ENCODE measurements around the gene TSPAN16.

Gene TSPAN16

DNA sequence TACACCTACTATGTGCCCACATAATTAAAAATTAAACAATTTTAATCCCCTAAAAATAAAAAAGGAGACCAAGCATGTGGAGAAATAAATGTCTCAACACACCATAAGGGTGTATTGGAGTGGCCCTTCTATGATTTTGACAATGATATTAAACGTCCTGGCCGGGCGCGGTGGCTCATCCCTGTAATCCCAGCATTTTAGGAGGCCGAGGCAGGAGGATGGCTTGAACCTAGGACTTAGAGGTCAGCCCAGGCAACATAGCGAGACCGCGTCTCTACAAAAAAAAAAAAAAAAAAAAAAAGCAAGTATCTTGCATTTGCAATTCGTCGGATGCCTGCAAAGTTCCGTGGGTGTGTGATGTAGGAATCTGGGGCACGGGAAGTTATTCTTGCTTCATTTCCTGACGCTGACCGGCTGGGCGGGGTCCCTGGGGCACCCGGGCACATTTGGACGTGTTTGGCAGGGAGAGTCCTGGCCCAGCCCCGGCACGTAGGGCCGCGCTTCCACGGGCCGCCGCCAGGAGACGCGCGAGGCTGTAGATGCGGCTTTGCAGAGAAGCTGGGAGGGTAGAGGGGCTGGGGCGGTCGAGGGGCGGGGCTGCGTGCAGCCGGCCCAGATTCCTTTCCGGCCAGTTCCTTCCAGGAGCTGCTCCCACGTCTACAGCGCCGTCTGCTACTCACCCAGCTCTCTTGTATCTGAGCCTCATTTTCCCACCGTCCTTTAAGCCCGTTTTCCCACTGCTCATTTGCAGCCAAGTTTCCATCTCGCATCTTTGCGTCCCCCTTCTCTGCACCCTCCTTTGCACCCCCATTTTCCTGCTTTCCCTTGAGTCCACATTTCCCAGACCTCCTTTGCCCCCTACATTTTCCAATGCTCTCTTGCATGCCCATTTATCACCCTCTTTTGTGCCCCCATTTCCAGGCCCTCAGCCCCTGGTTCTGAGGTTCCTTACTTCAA is 2.2 kb upstream of the TSPAN16 start (continued):
- TF ChIP-seq, protein P1, sequence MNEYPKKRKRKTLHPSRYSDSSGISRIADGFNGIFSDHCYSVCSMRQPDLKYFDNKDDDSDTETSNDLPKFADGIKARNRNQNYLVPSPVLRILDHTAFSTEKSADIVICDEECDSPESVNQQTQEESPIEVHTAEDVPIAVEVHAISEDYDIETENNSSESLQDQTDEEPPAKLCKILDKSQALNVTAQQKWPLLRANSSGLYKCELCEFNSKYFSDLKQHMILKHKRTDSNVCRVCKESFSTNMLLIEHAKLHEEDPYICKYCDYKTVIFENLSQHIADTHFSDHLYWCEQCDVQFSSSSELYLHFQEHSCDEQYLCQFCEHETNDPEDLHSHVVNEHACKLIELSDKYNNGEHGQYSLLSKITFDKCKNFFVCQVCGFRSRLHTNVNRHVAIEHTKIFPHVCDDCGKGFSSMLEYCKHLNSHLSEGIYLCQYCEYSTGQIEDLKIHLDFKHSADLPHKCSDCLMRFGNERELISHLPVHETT (tag by site-specific recombination; IDR thresholded peaks at IDR 0.05) = no peak
- TF ChIP-seq ZNF433 (tag by site-specific recombination; IDR thresholded peaks at IDR 0.05; ENCODE audit: low read depth) = no peak
- TF ChIP-seq ZNF513 (tag by site-specific recombination; IDR thresholded peaks at IDR 0.05) = no peak
- no peak for TF ChIP-seq ZNF510 (tag by site-specific recombination; IDR thresholded peaks at IDR 0.05; ENCODE audit: insufficient replicate concordance)
- no peak for TF ChIP-seq SCRT2 (tag by site-specific recombination; IDR thresholded peaks at IDR 0.05)
- TF ChIP-seq EGR2 (tag by site-specific recombination; IDR thresholded peaks at IDR 0.05; ENCODE audit: low read depth) = no peak
- TF ChIP-seq ZNF24 (tag by site-specific recombination; IDR thresholded peaks at IDR 0.05) = peak; percentile 57; the same call in 1 of the 2 replicates
- TF ChIP-seq ZBTB49 (tag by site-specific recombination; IDR thresholded peaks at IDR 0.05; ENCODE audit: low read depth) = no peak
- TF ChIP-seq, protein P2, sequence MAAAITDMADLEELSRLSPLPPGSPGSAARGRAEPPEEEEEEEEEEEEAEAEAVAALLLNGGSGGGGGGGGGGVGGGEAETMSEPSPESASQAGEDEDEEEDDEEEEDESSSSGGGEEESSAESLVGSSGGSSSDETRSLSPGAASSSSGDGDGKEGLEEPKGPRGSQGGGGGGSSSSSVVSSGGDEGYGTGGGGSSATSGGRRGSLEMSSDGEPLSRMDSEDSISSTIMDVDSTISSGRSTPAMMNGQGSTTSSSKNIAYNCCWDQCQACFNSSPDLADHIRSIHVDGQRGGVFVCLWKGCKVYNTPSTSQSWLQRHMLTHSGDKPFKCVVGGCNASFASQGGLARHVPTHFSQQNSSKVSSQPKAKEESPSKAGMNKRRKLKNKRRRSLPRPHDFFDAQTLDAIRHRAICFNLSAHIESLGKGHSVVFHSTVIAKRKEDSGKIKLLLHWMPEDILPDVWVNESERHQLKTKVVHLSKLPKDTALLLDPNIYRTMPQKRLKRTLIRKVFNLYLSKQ (tag by site-specific recombination; IDR thresholded peaks at IDR 0.05; ENCODE audit: borderline replicate concordance) = no peak
- no peak for TF ChIP-seq ZFP41 (tag by site-specific recombination; IDR thresholded peaks at IDR 0.05; ENCODE audit: borderline replicate concordance)
- no peak for TF ChIP-seq ZNF658 (tag by site-specific recombination; IDR thresholded peaks at IDR 0.05)

DNA sequence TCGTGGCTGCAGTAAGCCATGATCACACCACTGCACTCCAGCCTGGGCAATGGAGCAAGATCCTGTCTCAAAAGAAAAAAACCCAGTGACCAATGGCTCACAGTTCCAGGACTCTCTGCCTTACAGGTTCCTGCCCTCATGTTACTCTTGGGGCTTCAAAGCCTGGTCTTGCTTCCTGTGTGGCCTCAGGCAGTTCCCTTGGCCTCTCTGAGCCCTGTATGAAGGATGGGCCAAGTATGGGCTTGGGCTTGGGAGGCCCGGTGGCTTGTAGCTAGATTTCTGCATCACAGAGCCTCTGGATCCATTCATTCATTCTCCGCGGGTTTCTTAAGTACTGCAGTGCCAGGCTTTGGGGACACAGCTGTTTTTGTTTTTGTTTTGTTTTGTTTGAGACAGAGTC is 780 bp upstream of the TSPAN16 start:
- CTCF ChIA-PET = interaction anchor here (1.8 to 4.1 kb wide), 3 partner anchors 27 to 87 kb away, joined by 4 to 44 read pairs (median 5); no protein-coding TSS in a partner anchor
- POLR2A ChIA-PET = no interaction called here
- Histone ChIP-seq H3K27ac (ENCODE audit: extremely low read depth, low read depth, low read length) (no peak overlapping the region), H3K36me3 (ENCODE audit: control insufficient read depth in 2 of 2, insufficient read depth in 1 of 2, low read length in 2 of 2) (no peaks in the 10 kb centered on the region), H3K4me1 (ENCODE audit: control insufficient read depth, insufficient read depth, low read length) (no peaks in the 10 kb centered on the region; the same call in 1 of the 2 replicates), H3K9me3 (ENCODE audit: control insufficient read depth, insufficient read depth, low read depth, low read length) (no peaks in the 10 kb centered on the region), H3K4me3 (ENCODE audit: low read depth, low read length) (no peak overlapping the region)
- TF ChIP-seq ZNF132 (tag by site-specific recombination; IDR thresholded peaks at IDR 0.05; ENCODE audit: borderline replicate concordance) = no peak
- peak; percentile 57; the same call in 1 of the 2 replicates for TF ChIP-seq ZNF121 (tag by site-specific recombination; IDR thresholded peaks at IDR 0.05)
- no peak for TF ChIP-seq ZFP69B (tag by site-specific recombination; IDR thresholded peaks at IDR 0.05)
- no peak for TF ChIP-seq ZNF624 (tag by site-specific recombination; IDR thresholded peaks at IDR 0.05)
- TF ChIP-seq YY2 (tag by site-specific recombination; IDR thresholded peaks at IDR 0.05) = no peak
- TF ChIP-seq GLIS2 (tag by site-specific recombination; IDR thresholded peaks at IDR 0.05) = no peak
- no peak for TF ChIP-seq ZFP41 (tag by site-specific recombination; IDR thresholded peaks at IDR 0.05; ENCODE audit: borderline replicate concordance)
